A549 (cell line): ENCODE data around the gene CHST11. TPM values are rescaled to one million over a fixed set of nuclear protein-coding genes. Genes with fewer than 3 reads are reported as not detected.

ENCODE experiments used
- ATAC-seq, 2 experiments: fragments of 200-7000 bp in 1 of 2; fragments of >200 bp in 1 of 2; cut with Nextera tagmentation in 1 of 2; cut with Tn5 transposase in 1 of 2; 3 replicates each; pipeline versions ENCODE4 v1.8.0 to v1.9.1; 2018 to 2020; ENCODE audit warnings: mild to moderate bottlenecking in 1 of 2, moderate library complexity in 1 of 2
- CTCF ChIA-PET: fragments of 300-600 bp; sonication (Branson Sonifier 250); formaldehyde crosslinking; extraction: SDS; loops from one replicate; lab custom pipeline; 2021; ENCODE audit warnings: antibody characterized with exemption, inconsistent platforms; lab: Yijun Ruan, JAX
- POLR2A ChIA-PET: fragments of 350-600 bp; formaldehyde crosslinking; extraction: SDS; loops from one replicate; lab custom pipeline; 2021; ENCODE audit warnings: antibody characterized with exemption, inconsistent platforms; lab: Yijun Ruan, JAX
- DNase-seq, 2 experiments: peaks; one replicate each; pipeline versions ENCODE4 v3.0.0 to v3.0.0-alpha.2; 2011 to 2016; ENCODE audit warnings: low read depth in 1 of 2, low spot score in 1 of 2
- FAIRE-seq: peaks from 2 replicates; lab custom pipeline; 2011; peaks lifted over from hg19 to GRCh38; lab: Jason Lieb, UNC
- H3K27ac ChIP-seq, 2 experiments: fragments of >200 bp; sonication (Bioruptor Twin); formaldehyde crosslinking; 3 replicates each; pipeline ENCODE4 v1.5.1; 2016 to 2017
- H3K4me1 ChIP-seq: fragments of >200 bp; sonication (Bioruptor Twin); formaldehyde crosslinking; 3 replicates; pipeline ENCODE4 v1.6.1; 2016
- H3K4me2 ChIP-seq: fragments of >200 bp; sonication (Bioruptor Twin); formaldehyde crosslinking; 3 replicates; pipeline ENCODE4 v1.6.1; 2016
- H3K4me3 ChIP-seq: fragments of >200 bp; sonication (Bioruptor Twin); formaldehyde crosslinking; 3 replicates; pipeline ENCODE4 v1.5.1; 2016
- H3K9me3 ChIP-seq: fragments of >200 bp; sonication (Bioruptor Twin); formaldehyde crosslinking; 3 replicates; pipeline ENCODE4 v1.6.1; 2016
- CHD4 ChIP-seq: fragments of 200-600 bp; sonication (generic); IDR thresholded peaks from 2 replicates; pipeline ENCODE4 v1.6.1; 2016; ENCODE audit warnings: antibody characterized with exemption, mild to moderate bottlenecking, borderline replicate concordance
- CTCF ChIP-seq: fragments of >200 bp; sonication (Bioruptor Twin); formaldehyde crosslinking; IDR thresholded peaks from 3 replicates; pipeline ENCODE4 v1.5.1; 2016
- E2F6 ChIP-seq: IDR thresholded peaks from 2 replicates; pipeline ENCODE4 v1.6.1; 2012; ENCODE audit warnings: low read depth, borderline replicate concordance
- EHMT2 ChIP-seq: fragments of 200-600 bp; sonication (generic); IDR thresholded peaks from 2 replicates; pipeline ENCODE4 v1.6.1; 2016; ENCODE audit warnings: antibody characterized with exemption, low read depth, mild to moderate bottlenecking, moderate library complexity
- FOSB ChIP-seq: fragments of 250-450 bp; sonication (Bioruptor Pico); IDR thresholded peaks from 2 replicates; pipeline ENCODE4 v1.5.0; 2020; ENCODE audit warnings: mild to moderate bottlenecking, moderate library complexity
- GATA3 ChIP-seq: IDR thresholded peaks from 2 replicates; pipeline ENCODE4 v1.6.1; 2012; ENCODE audit warnings: borderline replicate concordance
- HEYL ChIP-seq: fragments of 250-450 bp; sonication (Bioruptor Pico); IDR thresholded peaks from 2 replicates; pipeline ENCODE4 v1.8.0; 2021; ENCODE audit warnings: mild to moderate bottlenecking, moderate library complexity
- HOXB13 ChIP-seq: fragments of 250-450 bp; sonication (Bioruptor Pico); IDR thresholded peaks from 2 replicates; pipeline ENCODE4 v1.5.0; 2020; ENCODE audit warnings: low read depth, mild to moderate bottlenecking, moderate library complexity
- HOXB5 ChIP-seq: fragments of 250-450 bp; sonication (Bioruptor Pico); IDR thresholded peaks from 2 replicates; pipeline ENCODE4 v1.5.0; 2020; ENCODE audit warnings: mild to moderate bottlenecking, moderate library complexity
- MAFK ChIP-seq: fragments of 450-650 bp; IDR thresholded peaks from 2 replicates; pipeline ENCODE4 v1.6.1; 2014; ENCODE audit not compliant: partially characterized antibody
- MYC ChIP-seq: IDR thresholded peaks from 2 replicates; pipeline ENCODE4 v1.6.1; 2012; ENCODE audit warnings: mild to moderate bottlenecking, inconsistent platforms, low read length, improper control_type of control experiment, borderline replicate concordance
- NR3C1 ChIP-seq: fragments of >200 bp; sonication (Bioruptor Twin); formaldehyde crosslinking; IDR thresholded peaks from 3 replicates; pipeline ENCODE4 v1.6.1; 2017
- RCOR1 ChIP-seq: fragments of 150-350 bp; IDR thresholded peaks from 2 replicates; pipeline ENCODE4 v1.6.1; 2014; ENCODE audit warnings: antibody characterized with exemption, low read length, low read depth
- RNF2 ChIP-seq: fragments of 200-600 bp; sonication (generic); IDR thresholded peaks from 2 replicates; pipeline ENCODE4 v1.6.1; 2016; ENCODE audit warnings: low read depth, mild to moderate bottlenecking, antibody characterized with exemption, moderate library complexity, borderline replicate concordance
- SMC3 ChIP-seq: fragments of >200 bp; sonication (Bioruptor Twin); formaldehyde crosslinking; IDR thresholded peaks from 3 replicates; pipeline ENCODE4 v1.6.1; 2018; ENCODE audit warnings: inconsistent platforms
- SREBF2 ChIP-seq: fragments of 450-650 bp; IDR thresholded peaks from 2 replicates; pipeline ENCODE4 v1.6.1; 2014; ENCODE audit warnings: mild to moderate bottlenecking, moderate library complexity
- USF2 ChIP-seq: fragments of 450-650 bp; IDR thresholded peaks from 2 replicates; pipeline ENCODE4 v1.6.1; 2014; ENCODE audit warnings: antibody characterized with exemption
- ZC3H11A ChIP-seq: fragments of 450-650 bp; IDR thresholded peaks from 2 replicates; pipeline ENCODE4 v1.6.1; 2014; ENCODE audit warnings: antibody characterized with exemption, mild to moderate bottlenecking
- WGBS: methylation state at CpG from one replicate; pipeline ENCODE4 v1.1.6; 2017; ENCODE audit errors: missing lambda C conversion rate; 5-methylcytosine and 5-hydroxymethylcytosine counted together
- polyA plus RNA-seq, 4 experiments: library from polyadenylated mRNA; depleted of rRNA in 3 of 4; stranded (reverse); fragments of >200 nt; fragmentation: RNase III in 1 of 4; extraction: RNeasy Plus Mini Kit Qiagen cat#74134 plus additional on column Dnase treatment in 1 of 4; gene quantifications; 2 replicates in 3 of 4; 3 replicates in 1 of 4; pipeline ENCODE4 v1.2.3, GENCODE V29; 2011 to 2017

The CHST11 gene
- polyA plus RNA-seq, 2 of the 4 experiments (the other 2 are of a cell fraction): 19.2 to 21.8 TPM

DNA sequence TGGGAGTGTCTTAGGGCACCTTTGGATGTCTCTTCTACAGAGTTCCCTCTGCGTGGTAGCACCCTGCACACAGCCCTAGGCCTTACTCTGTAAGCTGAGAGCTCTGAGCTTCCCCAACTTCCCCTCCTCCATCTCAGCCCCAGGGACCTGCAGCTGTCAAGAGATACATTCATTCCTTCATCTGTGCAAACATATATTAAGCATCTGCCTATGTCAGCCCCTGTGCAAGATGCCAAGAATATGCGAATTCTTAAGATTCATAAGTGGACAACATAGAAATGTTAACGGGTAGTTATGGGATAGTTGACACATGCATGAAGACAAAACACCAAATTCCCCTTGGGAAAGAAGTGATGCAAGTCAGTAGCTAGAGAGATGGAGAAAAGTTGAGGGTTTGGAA is 310.5 kb downstream of the CHST11 start:
- Histone ChIP-seq H3K27ac (no peak overlapping the region), H3K4me1 (no peaks in the 10 kb centered on the region), H3K4me2 (no peak overlapping the region), H3K4me3 (no peak overlapping the region), H3K9me3 (peaks cover 4% of the 10 kb centered on the region; the same call in 2 of the 3 replicates)
- ChIA-PET CTCF (interaction anchor here (1.1 to 1.2 kb wide), 2 partner anchors 38 to 386 kb away, joined by 3 read pairs; no protein-coding TSS in a partner anchor), POLR2A (no interaction called here)
- 89% methylated on average over 3 of the region's 3 CpGs for WGBS
- TF ChIP-seq ZC3H11A (no peak), MAFK (no peak), EHMT2 (no peak), SMC3 (no peak), HEYL (no peak), SREBF2 (no peak), CHD4 (no peak), NR3C1 (no peak), RCOR1 (no peak), FOSB (CRISPR knock-in tag) (no peak)
- DNase-seq (no peak), FAIRE-seq (no peak), ATAC-seq (peak; percentile 24 to 49; a peak in 3 of 6 replicates)

- Histone ChIP-seq H3K4me1 (no peaks in the 10 kb centered on the region), H3K27ac (no peak overlapping the region), H3K4me2 (no peak overlapping the region), H3K9me3 (peaks cover 9% of the 10 kb centered on the region), H3K4me3 (no peak overlapping the region)
- DNase-seq (no peak), ATAC-seq (peak in 1 of 2 experiments; percentile 42; a peak in 4 of 6 replicates), FAIRE-seq (no peak)
- TF ChIP-seq USF2 (no peak), HOXB13 (no peak), RNF2 (no peak), CTCF (no peak)
- ChIA-PET POLR2A (no interaction called here), CTCF (interaction anchor here (1.1 to 1.2 kb wide), 2 partner anchors 38 to 386 kb away, joined by 3 read pairs; no protein-coding TSS in a partner anchor)
Measured at GRCh38 chr12:104768033-104768432, 311.3 kb downstream of the CHST11 start.

GRCh38 chr12:104769144-104769561 is 312.4 kb downstream of the CHST11 start:
- Histone ChIP-seq H3K4me3 (no peak overlapping the region), H3K4me1 (no peaks in the 10 kb centered on the region), H3K27ac (no peak overlapping the region), H3K4me2 (no peak overlapping the region), H3K9me3 (peaks cover 20% of the 10 kb centered on the region)
- 72% methylated on average over 6 of the region's 6 CpGs for WGBS
- no peak for ATAC-seq
- no peak for DNase-seq
- ChIA-PET POLR2A (no interaction called here), CTCF (interaction anchor here (0.5 to 1.1 kb wide), 3 partner anchors 14 to 408 kb away, joined by 3 read pairs; no protein-coding TSS in a partner anchor)
- TF ChIP-seq HOXB5 (CRISPR knock-in tag) (no peak), SMC3 (no peak), E2F6 (no peak), MYC (no peak), USF2 (no peak), GATA3 (no peak)
- no peak for FAIRE-seq
